Thyroid gland (tissue), 4 donors: ENCODE measurements around the gene REPIN1.

ENCODE experiments used
- CTCF ChIP-seq, 6 experiments: fragments of 200-600 bp in 3 of 6; fragments of 450-650 bp in 3 of 6; sonication (generic) in 3 of 6; IDR thresholded peaks; one replicate each; pipeline ENCODE4 v1.5.1; 2016 to 2019; ENCODE audit warnings: antibody characterized with exemption in 6 of 6, mild to moderate bottlenecking in 2 of 6, inconsistent platforms in 1 of 6, moderate library complexity in 1 of 6
- POLR2A ChIP-seq, 2 donors: fragments of 450-650 bp; IDR thresholded peaks; one replicate each; pipeline ENCODE4 v1.6.1; 2017; ENCODE audit warnings: antibody characterized with exemption in 2 of 2, mild to moderate bottlenecking in 2 of 2, moderate library complexity in 1 of 2

DNA sequence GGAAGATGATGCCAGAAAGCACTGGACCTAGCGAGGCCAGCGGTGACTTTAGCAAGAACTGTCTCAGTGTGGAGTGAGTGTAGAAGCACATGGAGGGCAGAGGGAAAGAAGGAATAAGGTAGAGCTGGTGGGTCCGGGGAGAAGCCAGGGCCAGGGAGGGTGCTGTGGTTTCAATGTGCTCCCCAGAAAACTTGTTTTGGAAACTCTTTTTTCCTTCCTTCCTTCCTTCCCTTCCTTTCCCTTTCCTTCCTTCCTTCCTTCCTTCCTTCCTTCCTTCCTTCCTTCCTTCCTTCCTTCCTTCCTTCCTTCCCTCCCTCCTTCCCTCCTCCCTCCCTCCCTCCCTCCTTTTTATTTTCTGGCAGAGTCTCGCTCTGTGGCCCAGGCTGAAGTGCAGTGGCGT is 21.7 kb upstream of the REPIN1 start:
- TF ChIP-seq CTCF (IDR thresholded peaks at IDR 0.05) (no peak), POLR2A (IDR thresholded peaks at IDR 0.05) (no peak)
